GM18868 (cell line): ENCODE data around the gene C16orf95.
"Not testable (repeated sequence)": the region's sequence is repeated elsewhere in the genome, so short reads cannot be mapped to it uniquely, and the experiment has no call there.

Experiments used
- ATAC-seq: cut with Tn5 transposase; IDR thresholded peaks from one replicate; pipeline ENCODE4 v1.9.1; 2021; ENCODE audit warnings: mild to moderate bottlenecking, moderate library complexity; ENCODE audit not compliant: unreplicated experiment

C16orf95 gene

GRCh38 chr16:87259431-87259830, 57.8 kb downstream of the C16orf95 start:
- no peak for ATAC-seq

GRCh38 chr16:87258653-87259052, 58.5 kb downstream of the C16orf95 start:
- ATAC-seq: not testable (repeated sequence)

GRCh38 chr16:87255866-87256265, 61.3 kb downstream of the C16orf95 start:
- ATAC-seq: no peak

GRCh38 chr16:87254734-87255133, 62.5 kb downstream of the C16orf95 start:
- no peak for ATAC-seq

GRCh38 chr16:87254296-87254695, 62.9 kb downstream of the C16orf95 start:
- no peak for ATAC-seq

GRCh38 chr16:87253536-87253935, 63.7 kb downstream of the C16orf95 start:
- no peak for ATAC-seq
